ENCODE measurements around the gene SMARCD2. TPM values are rescaled to one million over a fixed set of nuclear protein-coding genes. Genes with fewer than 3 reads are reported as not detected.

The SMARCD2 gene
- total RNA-seq, 2 donors from 2014 or later, result 77.2 to 124 TPM

GRCh38 chr17:63786971-63787711 lies 55.3 kb downstream of the SMARCD2 start:
- no peak for TF ChIP-seq CTCF (IDR thresholded peaks at IDR 0.05)
- Histone ChIP-seq H3K4me1 (no peaks in the 10 kb centered on the region), H3K27me3 (no peaks in the 10 kb centered on the region), H3K9me3 (no peaks in the 10 kb centered on the region), H3K4me3 (no peak overlapping the region), H3K27ac (no peak overlapping the region), H3K36me3 (peaks cover under 1% of the 10 kb centered on the region), H3K9ac (ENCODE audit: low read depth in 2 of 2, low read length in 2 of 2) (no peak overlapping the region)
- intact Hi-C loops (cut with DNase I), result no loop called here
- DNase-seq, result no peak

GRCh38 chr17:63786117-63786516 lies 56.4 kb downstream of the SMARCD2 start:
- H3K27me3 ChIP-seq, result no peaks in the 10 kb centered on the region
- intact Hi-C loops (cut with DNase I), result no loop called here

GRCh38 chr17:63785556-63785955 lies 56.9 kb downstream of the SMARCD2 start:
- DNase-seq, result no peak
- H3K4me3 ChIP-seq, result no peak overlapping the region
- H3K9ac ChIP-seq (ENCODE audit: low read depth in 2 of 2, low read length in 2 of 2), result no peak overlapping the region
- no peak overlapping the region for H3K27ac ChIP-seq
- intact Hi-C loops (cut with DNase I), result no loop called here
- H3K9me3 ChIP-seq, result no peaks in the 10 kb centered on the region
- H3K27me3 ChIP-seq, result no peaks in the 10 kb centered on the region
- H3K4me1 ChIP-seq, result no peaks in the 10 kb centered on the region
- H3K36me3 ChIP-seq, result no peaks in the 10 kb centered on the region
- TF ChIP-seq CTCF (IDR thresholded peaks at IDR 0.05), result no peak

More at GRCh38 chr17:63786117-63786516, 56.4 kb downstream of the SMARCD2 start:
- Histone ChIP-seq H3K36me3 (no peaks in the 10 kb centered on the region), H3K9me3 (no peaks in the 10 kb centered on the region), H3K27ac (no peak overlapping the region), H3K9ac (ENCODE audit: low read depth in 2 of 2, low read length in 2 of 2) (no peak overlapping the region), H3K4me3 (no peak overlapping the region), H3K4me1 (no peaks in the 10 kb centered on the region)
- DNase-seq, result no peak
- TF ChIP-seq CTCF (IDR thresholded peaks at IDR 0.05), result no peak

GRCh38 chr17:63783522-63783921 lies 59.0 kb downstream of the SMARCD2 start:
- no peak for DNase-seq
- H3K9me3 ChIP-seq, result no peaks in the 10 kb centered on the region
- H3K36me3 ChIP-seq, result no peaks in the 10 kb centered on the region
- no peak for TF ChIP-seq CTCF (IDR thresholded peaks at IDR 0.05)
- H3K27me3 ChIP-seq, result no peaks in the 10 kb centered on the region
- no peaks in the 10 kb centered on the region for H3K4me1 ChIP-seq
- H3K27ac ChIP-seq, result no peak overlapping the region
- intact Hi-C loops (cut with DNase I), result no loop called here
- H3K4me3 ChIP-seq, result no peak overlapping the region
- no peak overlapping the region for H3K9ac ChIP-seq (ENCODE audit: low read depth in 2 of 2, low read length in 2 of 2)

Other genes starting within 250 kb of the SMARCD2 start
- gene TACO1, start 241.8 kb downstream of the SMARCD2 start, total RNA-seq, result 10 to 100 TPM; 34.1 to 51.6 TPM
- 10 to 100 TPM; 13.4 to 15.5 TPM for gene MAP3K3, start 220.3 kb downstream of the SMARCD2 start, total RNA-seq
- gene LIMD2, start 142.6 kb downstream of the SMARCD2 start, total RNA-seq, result 1 to 10 TPM; 3.6 to 5.6 TPM
- 10 to 100 TPM; 15.6 to 19.9 TPM for gene STRADA, start 100.9 kb downstream of the SMARCD2 start, total RNA-seq
- 100 to 1,000 TPM; 128 to 145 TPM for gene CCDC47, start 69.1 kb downstream of the SMARCD2 start, total RNA-seq
- gene DDX42, start 68.5 kb downstream of the SMARCD2 start, total RNA-seq, result 10 to 100 TPM; 71.1 to 74.5 TPM
- gene PSMC5, start 15.3 kb downstream of the SMARCD2 start, total RNA-seq, result 100 to 1,000 TPM in 1 of 2 donors, 10 to 100 TPM in 1; 86.1 to 138 TPM
- gene FTSJ3, start 15.0 kb downstream of the SMARCD2 start, total RNA-seq, result 10 to 100 TPM; 25.4 to 44.6 TPM
- gene CSH2, start 31.0 kb upstream of the SMARCD2 start, total RNA-seq, result not detected
- not detected for gene GH2, start 39.3 kb upstream of the SMARCD2 start, total RNA-seq
- gene CSH1, start 53.9 kb upstream of the SMARCD2 start, total RNA-seq, result not detected
- gene CSHL1, start 68.6 kb upstream of the SMARCD2 start, total RNA-seq, result not detected
- gene GH1, start 76.2 kb upstream of the SMARCD2 start, total RNA-seq, result not detected
- gene CD79B, start 89.6 kb upstream of the SMARCD2 start, total RNA-seq, result 1 to 10 TPM; 1.5 to 1.7 TPM
- gene SCN4A, start 130.2 kb upstream of the SMARCD2 start, total RNA-seq, result under 1 TPM; 0.07 to 0.27 TPM
- gene PRR29, start 155.7 kb upstream of the SMARCD2 start, total RNA-seq, result under 1 TPM in 1 of 2 donors, not detected in 1; 0.16 TPM
- 1 to 10 TPM; 9.2 to 9.5 TPM for gene ICAM2, start 177.9 kb upstream of the SMARCD2 start, total RNA-seq